ENCODE results near the gene CR1L.

DNA sequence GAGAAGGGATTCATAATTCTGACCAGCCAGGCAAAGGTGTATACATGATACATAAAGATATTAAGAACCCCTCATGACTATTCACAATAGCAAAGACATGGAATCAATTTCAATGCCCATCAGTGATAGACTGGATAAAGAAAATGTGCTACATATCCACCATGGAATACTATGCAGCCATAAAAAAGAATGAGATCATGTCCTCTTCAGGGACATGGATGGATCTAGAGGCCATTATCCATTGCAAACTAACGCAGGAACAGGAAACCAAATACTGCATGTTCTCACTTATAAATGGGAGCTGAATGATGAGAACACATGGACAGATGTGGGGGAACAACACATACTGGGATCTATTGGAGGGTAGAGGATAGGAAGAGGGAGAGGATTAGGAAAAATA lies 21.4 kb downstream of the CR1L start:
- TF ChIP-seq, protein P1, sequence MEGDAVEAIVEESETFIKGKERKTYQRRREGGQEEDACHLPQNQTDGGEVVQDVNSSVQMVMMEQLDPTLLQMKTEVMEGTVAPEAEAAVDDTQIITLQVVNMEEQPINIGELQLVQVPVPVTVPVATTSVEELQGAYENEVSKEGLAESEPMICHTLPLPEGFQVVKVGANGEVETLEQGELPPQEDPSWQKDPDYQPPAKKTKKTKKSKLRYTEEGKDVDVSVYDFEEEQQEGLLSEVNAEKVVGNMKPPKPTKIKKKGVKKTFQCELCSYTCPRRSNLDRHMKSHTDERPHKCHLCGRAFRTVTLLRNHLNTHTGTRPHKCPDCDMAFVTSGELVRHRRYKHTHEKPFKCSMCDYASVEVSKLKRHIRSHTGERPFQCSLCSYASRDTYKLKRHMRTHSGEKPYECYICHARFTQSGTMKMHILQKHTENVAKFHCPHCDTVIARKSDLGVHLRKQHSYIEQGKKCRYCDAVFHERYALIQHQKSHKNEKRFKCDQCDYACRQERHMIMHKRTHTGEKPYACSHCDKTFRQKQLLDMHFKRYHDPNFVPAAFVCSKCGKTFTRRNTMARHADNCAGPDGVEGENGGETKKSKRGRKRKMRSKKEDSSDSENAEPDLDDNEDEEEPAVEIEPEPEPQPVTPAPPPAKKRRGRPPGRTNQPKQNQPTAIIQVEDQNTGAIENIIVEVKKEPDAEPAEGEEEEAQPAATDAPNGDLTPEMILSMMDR (conservative IDR thresholded peaks at IDR 0.05; ENCODE audit: low read length) = no peak
- no peak for TF ChIP-seq EZH2phosphoT487 (IDR thresholded peaks at IDR 0.05; ENCODE audit: borderline replicate concordance)

All from Loucy (cell line).